ENCODE data around the gene OR1L8. TPM values are rescaled to one million over a fixed set of nuclear protein-coding genes. Genes with fewer than 3 reads are reported as not detected.

Gene OR1L8
- total RNA-seq, 1 donor from 2014 or later, result 0.85 TPM

DNA sequence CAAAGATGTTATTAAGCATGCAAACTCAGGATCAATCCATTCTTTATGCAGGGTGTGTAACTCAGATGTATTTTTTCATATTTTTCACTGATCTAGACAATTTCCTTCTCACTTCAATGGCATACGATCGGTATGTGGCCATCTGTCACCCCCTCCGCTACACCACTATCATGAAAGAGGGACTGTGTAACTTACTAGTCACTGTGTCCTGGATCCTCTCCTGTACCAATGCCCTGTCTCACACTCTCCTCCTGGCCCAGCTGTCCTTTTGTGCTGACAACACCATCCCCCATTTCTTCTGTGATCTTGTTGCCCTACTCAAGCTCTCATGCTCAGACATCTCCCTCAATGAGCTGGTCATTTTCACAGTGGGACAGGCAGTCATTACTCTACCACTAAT is 63.8 kb downstream of the OR1L8 start:
- no peak for ATAC-seq
- intact Hi-C loops (cut with DNase I), result no loop called here
- DNase-seq (ENCODE audit: low spot score), result no peak

DNA sequence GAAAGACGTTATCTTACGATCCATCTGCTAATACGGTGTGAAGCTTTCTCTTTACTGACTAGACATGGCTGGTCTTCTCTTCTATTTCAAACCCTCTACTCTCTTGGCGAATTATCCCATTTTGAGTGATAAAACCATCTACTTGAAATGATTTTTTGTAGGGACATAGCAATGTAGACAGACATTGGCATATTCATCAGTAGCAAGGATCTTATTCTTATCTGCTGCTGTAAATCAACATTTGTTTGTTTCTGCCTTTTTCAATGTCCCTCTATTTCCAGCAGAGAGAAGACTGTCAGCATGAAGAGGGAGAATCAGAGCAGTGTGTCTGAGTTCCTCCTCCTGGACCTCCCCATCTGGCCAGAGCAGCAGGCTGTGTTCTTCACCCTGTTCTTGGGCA is 64.3 kb downstream of the OR1L8 start, which contains the start of gene OR1J4:
Gene OR1J4, plus strand, starts transcription at position 301 of the 400 bp plus-strand sequence. Its CDS starts 0 bp downstream, at position 301.
- intact Hi-C loops (cut with DNase I), result no loop called here
- DNase-seq (ENCODE audit: low spot score) (no peak), ATAC-seq (no peak)

DNA sequence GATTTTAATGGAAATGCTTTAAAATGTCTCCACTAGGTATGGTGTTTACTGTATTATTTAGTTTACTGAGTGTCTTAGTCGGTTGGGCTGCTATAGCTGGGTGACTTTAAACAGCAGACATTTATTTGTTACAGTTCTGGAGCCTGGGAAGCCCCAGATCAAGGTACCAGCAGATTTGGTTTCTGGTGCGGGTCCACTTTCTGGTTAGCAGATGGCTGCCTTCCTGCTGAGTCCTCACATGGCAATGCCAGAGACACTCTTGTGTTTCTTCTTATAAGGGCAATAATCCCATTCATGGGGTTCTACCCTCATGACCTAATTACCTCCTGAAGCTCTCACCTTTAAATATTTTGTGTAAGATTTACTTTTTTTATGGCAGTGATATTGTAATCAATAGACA is 65.0 kb downstream of the OR1L8 start:
- DNase-seq (ENCODE audit: low spot score) (no peak), ATAC-seq (no peak)
- intact Hi-C loops (cut with DNase I), result no loop called here

Other genes starting within 250 kb of the OR1L8 start
- 6.0 TPM for gene PTGS1, start 212.4 kb downstream of the OR1L8 start, total RNA-seq
- not detected for gene OR1J1, start 105.5 kb downstream of the OR1L8 start, total RNA-seq
- not detected for gene OR1J2, start 72.6 kb downstream of the OR1L8 start, total RNA-seq
- not detected for gene OR1J4, start 64.2 kb downstream of the OR1L8 start, total RNA-seq
- not detected for gene OR1N1, start 56.1 kb downstream of the OR1L8 start, total RNA-seq
- not detected for gene OR1N2, start 30.3 kb downstream of the OR1L8 start, total RNA-seq
- gene OR1Q1, start 31.4 kb upstream of the OR1L8 start, total RNA-seq, result not detected
- gene OR1B1, start 74.2 kb upstream of the OR1L8 start, total RNA-seq, result 0.36 TPM
- not detected for gene OR1L1, start 78.3 kb upstream of the OR1L8 start, total RNA-seq
- not detected for gene OR1L3, start 91.7 kb upstream of the OR1L8 start, total RNA-seq
- gene OR1L4, start 140.6 kb upstream of the OR1L8 start, total RNA-seq, result not detected
- not detected for gene OR1L6, start 158.9 kb upstream of the OR1L8 start, total RNA-seq
- not detected for gene OR5C1, start 205.5 kb upstream of the OR1L8 start, total RNA-seq
- not detected for gene OR1K1, start 216.7 kb upstream of the OR1L8 start, total RNA-seq
- 21.9 TPM for gene PDCL, start 245.2 kb upstream of the OR1L8 start, total RNA-seq

All from sciatic nerve (tissue), 2 donors.